HG03457 (cell line): ENCODE measurements around the gene THSD7A.

ENCODE experiments used
- ATAC-seq: cut with Tn5 transposase; IDR thresholded peaks from one replicate; pipeline ENCODE4 v1.9.1; 2021; ENCODE audit warnings: moderate number of reproducible peaks; ENCODE audit not compliant: unreplicated experiment

The THSD7A gene

GRCh38 chr7:11707606-11708193 lies 124.3 kb downstream of the THSD7A start:
- ATAC-seq, result no peak

- ATAC-seq, result no peak
These were observed 125.1 kb downstream of the THSD7A start for GRCh38 chr7:11706666-11707605.

GRCh38 chr7:11703829-11704228 lies 128.2 kb downstream of the THSD7A start:
- no peak for ATAC-seq

- ATAC-seq, result no peak
These were observed 129.1 kb downstream of the THSD7A start for GRCh38 chr7:11702938-11703337.

GRCh38 chr7:11701829-11702560 lies 130.0 kb downstream of the THSD7A start:
- no peak for ATAC-seq

- ATAC-seq, result no peak
These were observed 132.3 kb downstream of the THSD7A start for GRCh38 chr7:11699666-11700065.

- ATAC-seq, result no peak
These were observed 133.6 kb downstream of the THSD7A start for GRCh38 chr7:11698384-11698871.

- no peak for ATAC-seq
These were observed 141.6 kb downstream of the THSD7A start for GRCh38 chr7:11690395-11690794.

GRCh38 chr7:11689096-11689495 lies 142.9 kb downstream of the THSD7A start:
- ATAC-seq, result no peak

- ATAC-seq, result no peak
These were observed 150.5 kb downstream of the THSD7A start for GRCh38 chr7:11681461-11681860.

GRCh38 chr7:11675163-11675562 lies 156.8 kb downstream of the THSD7A start:
- ATAC-seq, result no peak

- ATAC-seq, result no peak
These were observed 163.3 kb downstream of the THSD7A start for GRCh38 chr7:11668727-11669126.

- no peak for ATAC-seq
These were observed 164.2 kb downstream of the THSD7A start for GRCh38 chr7:11667810-11668185.

GRCh38 chr7:11667071-11667809 lies 164.8 kb downstream of the THSD7A start:
- no peak for ATAC-seq

- ATAC-seq, result no peak
These were observed 166.6 kb downstream of the THSD7A start for GRCh38 chr7:11665357-11665756.

- ATAC-seq, result no peak
These were observed 176.4 kb downstream of the THSD7A start for GRCh38 chr7:11655642-11656041.

GRCh38 chr7:11655163-11655562 lies 176.8 kb downstream of the THSD7A start:
- no peak for ATAC-seq

GRCh38 chr7:11650500-11650899 lies 181.5 kb downstream of the THSD7A start:
- no peak for ATAC-seq

GRCh38 chr7:11650030-11650429 lies 182.0 kb downstream of the THSD7A start:
- no peak for ATAC-seq

- no peak for ATAC-seq
These were observed 183.0 kb downstream of the THSD7A start for GRCh38 chr7:11648980-11649379.

- ATAC-seq, result no peak
These were observed 183.9 kb downstream of the THSD7A start for GRCh38 chr7:11648101-11648500.
